GM19351 (cell line): Measurements from ENCODE around the gene GGN.
A peak's percentile ranks its signal among the peaks of the same experiment; 100 is the strongest.
"Not testable (repeated sequence)": the region's sequence is repeated elsewhere in the genome, so short reads cannot be mapped to it uniquely, and the experiment has no call there.

Source experiments
- ATAC-seq: cut with Tn5 transposase; IDR thresholded peaks from one replicate; pipeline ENCODE4 v1.9.1; 2021; ENCODE audit warnings: mild to moderate bottlenecking, moderate library complexity; ENCODE audit not compliant: unreplicated experiment

GGN gene

GRCh38 chr19:38362946-38363688 lies 24.7 kb downstream of the GGN start:
- not testable (repeated sequence) for ATAC-seq

- ATAC-seq = peak; percentile 13
Observed at GRCh38 chr19:38362076-38362945, 25.5 kb downstream of the GGN start.

GRCh38 chr19:38361633-38362075 lies 26.2 kb downstream of the GGN start:
- ATAC-seq = peak; percentile 55

GRCh38 chr19:38360839-38361631 lies 26.8 kb downstream of the GGN start:
- ATAC-seq = no peak

- no peak for ATAC-seq
Observed at GRCh38 chr19:38360351-38360750, 27.5 kb downstream of the GGN start.

GRCh38 chr19:38359242-38360021 lies 28.4 kb downstream of the GGN start:
- no peak for ATAC-seq

GRCh38 chr19:38358071-38358470 lies 29.8 kb downstream of the GGN start:
- ATAC-seq = no peak

GRCh38 chr19:38355728-38356725 lies 31.8 kb downstream of the GGN start:
- no peak for ATAC-seq

- no peak for ATAC-seq
Observed at GRCh38 chr19:38352611-38353010, 35.2 kb downstream of the GGN start.

- no peak for ATAC-seq
Observed at GRCh38 chr19:38351865-38352395, 35.9 kb downstream of the GGN start.

- ATAC-seq = no peak
Observed at GRCh38 chr19:38350883-38351282, 37.0 kb downstream of the GGN start.

GRCh38 chr19:38346837-38347236 lies 41.0 kb downstream of the GGN start:
- no peak for ATAC-seq

GRCh38 chr19:38340927-38341326 lies 46.9 kb downstream of the GGN start:
- ATAC-seq = no peak

GRCh38 chr19:38339011-38339410 lies 48.8 kb downstream of the GGN start:
- not testable (repeated sequence) for ATAC-seq

GRCh38 chr19:38337360-38337653 lies 50.5 kb downstream of the GGN start:
- no peak for ATAC-seq

GRCh38 chr19:38336638-38337359 lies 51.0 kb downstream of the GGN start:
- ATAC-seq = peak; percentile 48

- ATAC-seq = peak; percentile 64
Observed at GRCh38 chr19:38335949-38336637, 51.7 kb downstream of the GGN start.
